Fibroblast of lung (primary cell): ENCODE results near the gene HRNR. TPM values are rescaled to one million over a fixed set of nuclear protein-coding genes. Genes with fewer than 3 reads are reported as not detected.

Experiments used
- DNase-seq, 2 donors: peaks; one replicate each; pipeline versions ENCODE4 v3.0.0 to v3.0.0-alpha.2; 2010; ENCODE audit warnings: low read depth in 2 of 2
- H2AFZ ChIP-seq: 2 replicates; pipeline ENCODE4 v1.5.1; 2012; ENCODE audit warnings: low read length, control low read depth, inconsistent platforms
- H3K27ac ChIP-seq: 2 replicates; pipeline ENCODE4 v1.5.1; 2011; ENCODE audit warnings: low read length, control low read depth; ENCODE audit not compliant: insufficient read depth
- H3K27me3 ChIP-seq: 2 replicates; pipeline ENCODE4 v1.5.1; 2011; ENCODE audit warnings: mild to moderate bottlenecking, low read length; ENCODE audit not compliant: control insufficient read depth, insufficient read depth
- H3K36me3 ChIP-seq: 2 replicates; pipeline ENCODE4 v1.5.1; 2011; ENCODE audit warnings: low read length; ENCODE audit not compliant: control insufficient read depth, insufficient read depth
- H3K4me1 ChIP-seq: 2 replicates; pipeline ENCODE4 v1.5.1; 2011; ENCODE audit warnings: low read length; ENCODE audit not compliant: control insufficient read depth, insufficient read depth; ENCODE audit errors: extremely low read depth
- H3K4me2 ChIP-seq: 2 replicates; pipeline ENCODE4 v1.5.1; 2011; ENCODE audit warnings: low read length, control low read depth; ENCODE audit not compliant: insufficient read depth; ENCODE audit errors: extremely low read depth
- H3K4me3 ChIP-seq, 4 experiments: fragments of 200-600 bp in 1 of 4; sonication (generic) in 1 of 4; replicated peaks in 1 of 4; 2 replicates each; pipeline ENCODE4 v1.5.1; 2011 to 2016; ENCODE audit warnings: low read length in 4 of 4, low read depth in 3 of 4, mild to moderate bottlenecking in 3 of 4, control low read depth in 2 of 4, inconsistent platforms in 1 of 4, mixed read lengths in 1 of 4; ENCODE audit not compliant: insufficient read depth in 1 of 4; ENCODE audit errors: control extremely low read depth in 1 of 4
- H3K79me2 ChIP-seq: 2 replicates; pipeline ENCODE4 v1.5.1; 2012; ENCODE audit warnings: mild to moderate bottlenecking, low read length, inconsistent platforms; ENCODE audit not compliant: control insufficient read depth, insufficient read depth
- H3K9ac ChIP-seq: 2 replicates; pipeline ENCODE4 v1.5.1; 2011; ENCODE audit warnings: mild to moderate bottlenecking, low read length, control low read depth; ENCODE audit not compliant: insufficient read depth
- H3K9me3 ChIP-seq: 2 replicates; pipeline ENCODE4 v1.5.1; 2012; ENCODE audit warnings: low read depth, low read length; ENCODE audit not compliant: control insufficient read depth, insufficient read depth
- H4K20me1 ChIP-seq: 2 replicates; pipeline ENCODE4 v1.5.1; 2011; ENCODE audit warnings: low read length; ENCODE audit not compliant: control insufficient read depth, insufficient read depth; ENCODE audit errors: extremely low read depth
- CTCF ChIP-seq, 2 donors: IDR thresholded peaks in 1 of 2; conservative IDR thresholded peaks in 1 of 2; 1 replicate in 1 of 2; 2 replicates in 1 of 2; pipeline ENCODE4 v1.5.1; 2011 to 2012; ENCODE audit warnings: low read length in 2 of 2, control low read depth in 1 of 2, inconsistent platforms in 1 of 2, low read depth in 1 of 2, mild to moderate bottlenecking in 1 of 2
- EZH2 ChIP-seq: IDR thresholded peaks from 2 replicates; pipeline ENCODE4 v1.5.1; 2012; ENCODE audit warnings: low read length, control low read depth, mild to moderate bottlenecking; ENCODE audit errors: missing control alignments
- polyA plus RNA-seq, 2 donors: library from polyadenylated mRNA; depleted of rRNA in 1 of 2; stranded (reverse) in 1 of 2; unstranded in 1 of 2; fragments of >200 nt; gene quantifications; 2 replicates each; pipeline ENCODE4 v1.2.1, GENCODE V29; 2011 to 2012; ENCODE audit warnings: missing spikeins in 1 of 2
- total RNA-seq: library from RNA; depleted of rRNA; stranded (reverse); fragments of >200 nt; gene quantifications from 2 replicates; pipeline ENCODE4 v1.2.1, GENCODE V29; 2014

HRNR gene
- total and polyA plus RNA-seq, 2 donors (not counting 1 experiment from before 2014, with no cell fraction given), result not detected

- H3K9ac ChIP-seq, result no peak overlapping the region
- no peak overlapping the region for H3K27ac ChIP-seq
- no peaks in the 10 kb centered on the region for H3K9me3 ChIP-seq
- H3K4me1 ChIP-seq, result no peaks in the 10 kb centered on the region
- H3K79me2 ChIP-seq, result no peaks in the 10 kb centered on the region
- TF ChIP-seq EZH2, result no peak
- TF ChIP-seq CTCF (conservative IDR thresholded peaks at IDR 0.05 in 1 of 2, IDR thresholded peaks at IDR 0.05 in 1 of 2; ENCODE audit: low read depth in 1 of 2, low read length in 2 of 2), result no peak
- no peak for DNase-seq
- H3K4me2 ChIP-seq, result no peak overlapping the region
- no peaks in the 10 kb centered on the region for H4K20me1 ChIP-seq
- H3K27me3 ChIP-seq, result no peaks in the 10 kb centered on the region
- H3K36me3 ChIP-seq, result no peaks in the 10 kb centered on the region
- H3K4me3 ChIP-seq, result no peak overlapping the region
- no peak overlapping the region for H2AFZ ChIP-seq
These were observed 26.5 kb downstream of the HRNR start for GRCh38 chr1:152197361-152197941.

GRCh38 chr1:152191711-152192110, 32.3 kb downstream of the HRNR start:
- Histone ChIP-seq H3K36me3 (no peaks in the 10 kb centered on the region), H2AFZ (no peak overlapping the region), H3K4me2 (no peak overlapping the region), H3K4me1 (no peaks in the 10 kb centered on the region), H3K27me3 (no peaks in the 10 kb centered on the region), H3K4me3 (no peak overlapping the region), H3K27ac (no peak overlapping the region), H3K9me3 (no peaks in the 10 kb centered on the region), H4K20me1 (no peaks in the 10 kb centered on the region), H3K9ac (no peak overlapping the region), H3K79me2 (no peaks in the 10 kb centered on the region)
- TF ChIP-seq EZH2, result no peak
- no peak for TF ChIP-seq CTCF (conservative IDR thresholded peaks at IDR 0.05 in 1 of 2, IDR thresholded peaks at IDR 0.05 in 1 of 2; ENCODE audit: low read depth in 1 of 2, low read length in 2 of 2)
- no peak for DNase-seq

GRCh38 chr1:152191260-152191659, 32.7 kb downstream of the HRNR start:
- Histone ChIP-seq H3K27me3 (no peaks in the 10 kb centered on the region), H3K9ac (no peak overlapping the region), H3K4me1 (no peaks in the 10 kb centered on the region), H3K9me3 (no peaks in the 10 kb centered on the region), H3K27ac (no peak overlapping the region), H3K36me3 (no peaks in the 10 kb centered on the region), H3K4me3 (no peak overlapping the region), H4K20me1 (no peaks in the 10 kb centered on the region), H3K4me2 (no peak overlapping the region), H3K79me2 (no peaks in the 10 kb centered on the region), H2AFZ (no peak overlapping the region)
- DNase-seq, result no peak
- TF ChIP-seq CTCF (conservative IDR thresholded peaks at IDR 0.05 in 1 of 2, IDR thresholded peaks at IDR 0.05 in 1 of 2; ENCODE audit: low read depth in 1 of 2, low read length in 2 of 2), result no peak
- TF ChIP-seq EZH2, result no peak
